Sigmoid colon (tissue), 4 donors: Measurements from ENCODE around the gene TBC1D10A.

Experiments
- EP300 ChIP-seq, 4 donors: sonication (generic); formaldehyde crosslinking; IDR thresholded peaks; one replicate each; pipeline ENCODE4 v1.6.1; 2017; ENCODE audit warnings: antibody characterized with exemption in 4 of 4
- POLR2A ChIP-seq, 2 donors: fragments of 450-650 bp; IDR thresholded peaks; one replicate each; pipeline ENCODE4 v1.6.1; 2016; ENCODE audit warnings: antibody characterized with exemption in 2 of 2, mild to moderate bottlenecking in 2 of 2, moderate library complexity in 2 of 2
- POLR2AphosphoS5 ChIP-seq, 4 donors: sonication (generic); formaldehyde crosslinking; IDR thresholded peaks; one replicate each; pipeline ENCODE4 v1.6.1; 2017; ENCODE audit warnings: antibody characterized with exemption in 4 of 4
- TF ChIP-seq, protein P1 (sequence below), 4 experiments: fragments of 450-650 bp in 3 of 4; fragments of 200-600 bp in 1 of 4; IDR thresholded peaks; one replicate each; pipeline ENCODE4 v1.5.1; 2016 to 2019; ENCODE audit warnings: antibody characterized with exemption in 4 of 4, mild to moderate bottlenecking in 3 of 4, moderate library complexity in 2 of 4

DNA sequence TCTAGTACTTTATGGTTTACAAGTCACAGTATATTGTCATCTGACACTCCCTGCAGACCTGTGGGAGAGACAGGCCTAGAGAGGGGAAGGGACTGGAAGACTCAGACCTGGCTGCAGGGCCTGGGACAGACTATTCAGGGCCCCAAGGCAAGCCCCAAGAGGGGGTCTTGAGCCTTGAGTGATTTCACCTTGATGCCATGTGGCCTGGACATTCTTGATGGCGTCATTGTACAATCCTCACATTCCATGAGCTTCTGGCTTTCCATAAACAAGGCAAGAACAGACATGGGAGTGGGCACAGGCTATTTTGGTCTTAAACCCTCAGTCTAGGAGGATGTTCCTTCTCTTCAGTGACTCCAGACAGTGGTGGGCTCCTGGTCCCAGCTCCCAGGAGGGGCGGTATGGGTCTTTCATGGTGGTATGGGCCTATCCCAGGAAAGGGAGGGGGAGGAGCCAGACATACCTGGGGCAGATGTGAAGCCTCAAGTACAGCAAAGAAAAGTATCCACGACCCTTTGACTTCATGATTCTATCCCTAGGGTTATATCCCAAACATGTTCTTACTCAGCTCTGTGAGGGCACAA, 1.8 kb upstream of the TBC1D10A start:
- TF ChIP-seq, protein P1, sequence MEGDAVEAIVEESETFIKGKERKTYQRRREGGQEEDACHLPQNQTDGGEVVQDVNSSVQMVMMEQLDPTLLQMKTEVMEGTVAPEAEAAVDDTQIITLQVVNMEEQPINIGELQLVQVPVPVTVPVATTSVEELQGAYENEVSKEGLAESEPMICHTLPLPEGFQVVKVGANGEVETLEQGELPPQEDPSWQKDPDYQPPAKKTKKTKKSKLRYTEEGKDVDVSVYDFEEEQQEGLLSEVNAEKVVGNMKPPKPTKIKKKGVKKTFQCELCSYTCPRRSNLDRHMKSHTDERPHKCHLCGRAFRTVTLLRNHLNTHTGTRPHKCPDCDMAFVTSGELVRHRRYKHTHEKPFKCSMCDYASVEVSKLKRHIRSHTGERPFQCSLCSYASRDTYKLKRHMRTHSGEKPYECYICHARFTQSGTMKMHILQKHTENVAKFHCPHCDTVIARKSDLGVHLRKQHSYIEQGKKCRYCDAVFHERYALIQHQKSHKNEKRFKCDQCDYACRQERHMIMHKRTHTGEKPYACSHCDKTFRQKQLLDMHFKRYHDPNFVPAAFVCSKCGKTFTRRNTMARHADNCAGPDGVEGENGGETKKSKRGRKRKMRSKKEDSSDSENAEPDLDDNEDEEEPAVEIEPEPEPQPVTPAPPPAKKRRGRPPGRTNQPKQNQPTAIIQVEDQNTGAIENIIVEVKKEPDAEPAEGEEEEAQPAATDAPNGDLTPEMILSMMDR (IDR thresholded peaks at IDR 0.05), result no peak
- TF ChIP-seq POLR2AphosphoS5 (IDR thresholded peaks at IDR 0.05), result no peak
- TF ChIP-seq EP300 (IDR thresholded peaks at IDR 0.05), result no peak
- TF ChIP-seq POLR2A (IDR thresholded peaks at IDR 0.05), result no peak
